Ascending aorta (tissue), 2 donors: ENCODE results near the gene STIM2. TPM values are rescaled to one million over a fixed set of nuclear protein-coding genes. Genes with fewer than 3 reads are reported as not detected.

Source experiments
- DNase-seq, 2 donors: peaks; one replicate each; pipeline ENCODE4 v3.0.0-alpha.2; 2019; ENCODE audit warnings: low spot score in 2 of 2
- H3K27ac ChIP-seq, 2 donors: fragments of 200-600 bp; sonication (generic); one replicate each; pipeline ENCODE4 v1.5.1; 2016 to 2017; ENCODE audit warnings: mild to moderate bottlenecking in 1 of 2
- H3K27me3 ChIP-seq: fragments of 200-600 bp; sonication (generic); one replicate; pipeline ENCODE4 v1.5.1; 2017
- H3K36me3 ChIP-seq, 2 donors: fragments of 200-600 bp; sonication (generic); one replicate each; pipeline ENCODE4 v1.5.1; 2016
- H3K4me1 ChIP-seq, 2 donors: fragments of 200-600 bp; sonication (generic); one replicate each; pipeline ENCODE4 v1.5.1; 2016 to 2017; ENCODE audit warnings: mild to moderate bottlenecking in 1 of 2
- H3K4me3 ChIP-seq, 2 donors: fragments of 200-600 bp; sonication (generic); one replicate each; pipeline ENCODE4 v1.5.1; 2016 to 2017; ENCODE audit warnings: mild to moderate bottlenecking in 1 of 2
- H3K9me3 ChIP-seq, 2 donors: fragments of 200-600 bp; sonication (generic); one replicate each; pipeline ENCODE4 v1.5.1; 2016
- CTCF ChIP-seq, 3 experiments: fragments of 200-600 bp in 2 of 3; fragments of 450-650 bp in 1 of 3; sonication (generic) in 2 of 3; IDR thresholded peaks; one replicate each; pipeline ENCODE4 v1.5.1; 2016 to 2019; ENCODE audit warnings: antibody characterized with exemption in 3 of 3, mild to moderate bottlenecking in 1 of 3, moderate library complexity in 1 of 3
- intact Hi-C: fragments of 100-400 bp; cut with DNase I; formaldehyde crosslinking; loops from one replicate; pipeline ENCODE4 v1.15.1; 2023
- total RNA-seq: library from RNA; depleted of rRNA; stranded (reverse); fragments of >200 nt; gene quantifications from one replicate; pipeline ENCODE4 v1.1.0, GENCODE V29; 2016

STIM2 gene
- total RNA-seq, 1 donor from 2014 or later = 17.2 TPM

- no peaks in the 10 kb centered on the region for H3K36me3 ChIP-seq
Observed at GRCh38 chr4:26909369-26909768, 48.7 kb downstream of the STIM2 start.

DNA sequence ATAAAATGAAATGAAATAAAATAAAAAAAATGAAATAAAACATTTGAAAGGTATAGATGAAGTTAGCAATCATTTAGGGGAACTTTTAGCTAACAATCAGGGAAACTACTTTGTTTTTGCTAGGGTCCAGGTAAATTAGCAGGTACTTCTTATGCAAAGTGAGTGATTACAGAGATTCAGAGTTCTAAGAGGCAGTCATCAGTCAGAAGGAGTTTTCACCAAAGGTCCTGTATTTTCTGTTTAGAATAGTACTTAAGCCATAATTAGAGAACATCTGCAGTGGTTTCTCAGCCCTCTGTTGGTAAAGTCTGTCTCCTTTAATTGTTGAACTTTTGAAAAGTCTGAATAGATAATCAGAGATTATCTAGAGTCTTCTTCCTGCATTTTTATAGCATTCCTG, 50.6 kb downstream of the STIM2 start:
- no peak for TF ChIP-seq CTCF (IDR thresholded peaks at IDR 0.05)
- Histone ChIP-seq H3K9me3 (no peaks in the 10 kb centered on the region), H3K36me3 (no peaks in the 10 kb centered on the region), H3K27ac (no peak overlapping the region), H3K27me3 (no peaks in the 10 kb centered on the region), H3K4me3 (no peak overlapping the region), H3K4me1 (peaks cover 0 to 10% of the 10 kb centered on the region in 2 donors)
- intact Hi-C loops = no loop called here
- DNase-seq = no peak

More at GRCh38 chr4:26909369-26909768, 48.7 kb downstream of the STIM2 start:
- DNase-seq = no peak
- no peaks in the 10 kb centered on the region for H3K27me3 ChIP-seq
- no peak overlapping the region for H3K4me3 ChIP-seq
- intact Hi-C loops = no loop called here
- H3K27ac ChIP-seq = no peak overlapping the region
- peaks cover 0 to 10% of the 10 kb centered on the region in 2 donors for H3K4me1 ChIP-seq
- TF ChIP-seq CTCF (IDR thresholded peaks at IDR 0.05) = no peak
- no peaks in the 10 kb centered on the region for H3K9me3 ChIP-seq

- no peak for TF ChIP-seq CTCF (IDR thresholded peaks at IDR 0.05)
- DNase-seq = no peak
- H3K36me3 ChIP-seq = no peaks in the 10 kb centered on the region
Observed at GRCh38 chr4:26912069-26912468, 51.4 kb downstream of the STIM2 start.

GRCh38 chr4:26912810-26913209, 52.2 kb downstream of the STIM2 start:
- no peak overlapping the region for H3K4me3 ChIP-seq
- H3K27me3 ChIP-seq = no peaks in the 10 kb centered on the region
- H3K9me3 ChIP-seq = no peaks in the 10 kb centered on the region
- intact Hi-C loops = no loop called here
- no peaks in the 10 kb centered on the region for H3K36me3 ChIP-seq
- no peak for DNase-seq
- H3K27ac ChIP-seq = no peak overlapping the region
- TF ChIP-seq CTCF (IDR thresholded peaks at IDR 0.05) = no peak
- H3K4me1 ChIP-seq = peaks cover 0 to 7% of the 10 kb centered on the region in 2 donors

More at GRCh38 chr4:26912069-26912468, 51.4 kb downstream of the STIM2 start:
- H3K4me3 ChIP-seq = no peak overlapping the region
- no peaks in the 10 kb centered on the region for H3K27me3 ChIP-seq
- no peaks in the 10 kb centered on the region for H3K9me3 ChIP-seq
- peaks cover 0 to 10% of the 10 kb centered on the region in 2 donors for H3K4me1 ChIP-seq
- intact Hi-C loops = no loop called here
- no peak overlapping the region for H3K27ac ChIP-seq

GRCh38 chr4:26916195-26916594, 55.6 kb downstream of the STIM2 start:
- no peak for DNase-seq
- Histone ChIP-seq H3K4me1 (no peaks in the 10 kb centered on the region), H3K27ac (no peak overlapping the region), H3K9me3 (no peaks in the 10 kb centered on the region), H3K4me3 (no peak overlapping the region), H3K36me3 (peaks cover 0 to 15% of the 10 kb centered on the region in 2 donors), H3K27me3 (no peaks in the 10 kb centered on the region)
- no peak for TF ChIP-seq CTCF (IDR thresholded peaks at IDR 0.05)
- intact Hi-C loops = no loop called here

DNA sequence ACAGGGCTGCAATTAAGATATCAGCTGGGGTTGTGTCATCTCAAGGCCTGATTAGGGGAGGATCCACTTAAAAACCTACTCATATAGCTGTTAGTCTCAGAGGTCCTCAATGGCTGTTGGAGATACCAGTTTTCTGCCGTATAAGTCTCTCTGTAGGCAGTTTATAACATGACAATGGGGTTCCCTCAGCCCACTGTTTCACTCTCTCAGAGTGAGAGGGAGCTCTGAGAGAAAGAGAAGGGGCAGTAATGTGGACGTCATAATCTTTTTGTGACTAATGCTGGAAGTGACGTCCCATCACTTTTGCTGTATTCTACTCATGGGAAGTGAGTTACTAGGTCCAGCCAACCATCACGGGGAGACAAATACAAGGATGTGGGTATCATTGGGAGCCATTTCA, 70.3 kb downstream of the STIM2 start:
- H3K9me3 ChIP-seq = no peaks in the 10 kb centered on the region
- H3K36me3 ChIP-seq = no peaks in the 10 kb centered on the region
- H3K4me3 ChIP-seq = no peak overlapping the region
- no peaks in the 10 kb centered on the region for H3K4me1 ChIP-seq
- no peak overlapping the region for H3K27ac ChIP-seq
- H3K27me3 ChIP-seq = no peaks in the 10 kb centered on the region
- TF ChIP-seq CTCF (IDR thresholded peaks at IDR 0.05) = no peak
- DNase-seq = no peak
- intact Hi-C loops = no loop called here
